SK-N-SH treated with all-trans-retinoic acid at 6 μM for 48 hours (cell line): ENCODE results near the gene PNPLA7.

Source experiments
- ATAC-seq: fragments of 200-7000 bp; cut with Tn5 transposase; 3 replicates; pipeline ENCODE4 v1.9.1; 2020; ENCODE audit warnings: mild to moderate bottlenecking, moderate library complexity
- ARNTL ChIP-seq: fragments of 450-650 bp; formaldehyde crosslinking; IDR thresholded peaks from 2 replicates; pipeline ENCODE4 v1.5.0; 2020; ENCODE audit warnings: low read depth, mild to moderate bottlenecking, moderate library complexity, borderline replicate concordance
- BACH2 ChIP-seq: fragments of 250-450 bp; sonication (Bioruptor Pico); IDR thresholded peaks from 2 replicates; pipeline ENCODE4 v1.9.0; 2021; ENCODE audit warnings: mild to moderate bottlenecking, borderline replicate concordance
- CSDC2 ChIP-seq: fragments of 250-450 bp; sonication (Bioruptor Pico); IDR thresholded peaks from 2 replicates; pipeline ENCODE4 v1.5.0; 2020; ENCODE audit warnings: mild to moderate bottlenecking, moderate library complexity
- ESRRG ChIP-seq: fragments of 250-450 bp; sonication (Bioruptor Pico); IDR thresholded peaks from 2 replicates; pipeline ENCODE4 v1.6.1; 2021; ENCODE audit warnings: mild to moderate bottlenecking
- GLIS3 ChIP-seq: fragments of 250-450 bp; sonication (Bioruptor Pico); IDR thresholded peaks from 2 replicates; pipeline ENCODE4 v1.5.0; 2020; ENCODE audit warnings: mild to moderate bottlenecking, moderate library complexity
- ISL1 ChIP-seq: fragments of 250-450 bp; sonication (Bioruptor Pico); IDR thresholded peaks from 2 replicates; pipeline ENCODE4 v2.1.2; 2022; ENCODE audit warnings: mild to moderate bottlenecking, moderate library complexity
- OSR1 ChIP-seq: fragments of 250-450 bp; sonication (Bioruptor Pico); IDR thresholded peaks from 2 replicates; pipeline ENCODE4 v1.8.0; 2022; ENCODE audit warnings: moderate library complexity, mild to moderate bottlenecking, inconsistent platforms
- PATZ1 ChIP-seq: fragments of 250-450 bp; sonication (Bioruptor Pico); IDR thresholded peaks from 2 replicates; pipeline ENCODE4 v1.8.0; 2020; ENCODE audit warnings: mild to moderate bottlenecking, moderate library complexity, borderline replicate concordance
- POU6F1 ChIP-seq: fragments of 250-450 bp; sonication (Bioruptor Pico); IDR thresholded peaks from 2 replicates; pipeline ENCODE4 v1.8.0; 2021; ENCODE audit warnings: low read depth, mild to moderate bottlenecking, moderate library complexity, borderline replicate concordance
- PPARA ChIP-seq: fragments of 250-450 bp; sonication (Bioruptor Pico); IDR thresholded peaks from 2 replicates; pipeline ENCODE4 v1.5.0; 2020; ENCODE audit warnings: mild to moderate bottlenecking, borderline replicate concordance
- RARB ChIP-seq: fragments of 250-450 bp; sonication (Bioruptor Pico); IDR thresholded peaks from 2 replicates; pipeline ENCODE4 v1.8.0; 2021; ENCODE audit warnings: mild to moderate bottlenecking, moderate library complexity
- SNAI2 ChIP-seq: fragments of 250-450 bp; sonication (Bioruptor Pico); IDR thresholded peaks from 2 replicates; pipeline ENCODE4 v1.5.0; 2020; ENCODE audit warnings: mild to moderate bottlenecking, moderate library complexity
- TOX ChIP-seq: fragments of 250-450 bp; sonication (Bioruptor Pico); IDR thresholded peaks from 2 replicates; pipeline ENCODE4 v1.8.0; 2021; ENCODE audit warnings: mild to moderate bottlenecking, moderate library complexity, borderline replicate concordance
- TSHZ2 ChIP-seq: fragments of 250-450 bp; sonication (Bioruptor Pico); IDR thresholded peaks from 2 replicates; pipeline ENCODE4 v1.5.0; 2020; ENCODE audit warnings: mild to moderate bottlenecking, moderate library complexity
- ZC3H10 ChIP-seq: fragments of 250-450 bp; sonication (Bioruptor Pico); IDR thresholded peaks from 2 replicates; pipeline ENCODE4 v1.5.1; 2021; ENCODE audit warnings: mild to moderate bottlenecking, moderate library complexity
- ZFP3 ChIP-seq: fragments of 250-450 bp; sonication (Bioruptor Pico); IDR thresholded peaks from 2 replicates; pipeline ENCODE4 v1.5.0; 2020; ENCODE audit warnings: mild to moderate bottlenecking, moderate library complexity
- ZFP30 ChIP-seq: fragments of 450-650 bp; formaldehyde crosslinking; IDR thresholded peaks from 2 replicates; pipeline ENCODE4 v1.5.0; 2022; ENCODE audit warnings: mild to moderate bottlenecking, moderate library complexity
- ZNF565 ChIP-seq: fragments of 450-650 bp; formaldehyde crosslinking; conservative IDR thresholded peaks from 2 replicates; pipeline ENCODE4 v1.5.0; 2020; ENCODE audit warnings: low read depth, mild to moderate bottlenecking, moderate library complexity
- ZNF70 ChIP-seq: fragments of 450-650 bp; formaldehyde crosslinking; IDR thresholded peaks from 2 replicates; pipeline ENCODE4 v1.5.0; 2020; ENCODE audit warnings: mild to moderate bottlenecking, moderate library complexity
- ZNF8 ChIP-seq: fragments of 450-650 bp; formaldehyde crosslinking; IDR thresholded peaks from 2 replicates; pipeline ENCODE4 v1.5.0; 2020; ENCODE audit warnings: mild to moderate bottlenecking, moderate library complexity
- TF ChIP-seq, protein P1 (sequence below): fragments of 250-450 bp; sonication (Bioruptor Pico); IDR thresholded peaks from 2 replicates; pipeline ENCODE4 v1.5.1; 2020; ENCODE audit warnings: low read depth, mild to moderate bottlenecking, moderate library complexity

Gene PNPLA7

GRCh38 chr9:137488906-137489305 is 61.3 kb downstream of the PNPLA7 start:
- no peak for ATAC-seq
- TF ChIP-seq RARB (CRISPR knock-in tag) (no peak), TSHZ2 (CRISPR knock-in tag) (no peak), ZNF8 (CRISPR knock-in tag) (no peak), SNAI2 (no peak), CSDC2 (CRISPR knock-in tag) (no peak), TOX (CRISPR knock-in tag) (no peak)
- TF ChIP-seq, protein P1, sequence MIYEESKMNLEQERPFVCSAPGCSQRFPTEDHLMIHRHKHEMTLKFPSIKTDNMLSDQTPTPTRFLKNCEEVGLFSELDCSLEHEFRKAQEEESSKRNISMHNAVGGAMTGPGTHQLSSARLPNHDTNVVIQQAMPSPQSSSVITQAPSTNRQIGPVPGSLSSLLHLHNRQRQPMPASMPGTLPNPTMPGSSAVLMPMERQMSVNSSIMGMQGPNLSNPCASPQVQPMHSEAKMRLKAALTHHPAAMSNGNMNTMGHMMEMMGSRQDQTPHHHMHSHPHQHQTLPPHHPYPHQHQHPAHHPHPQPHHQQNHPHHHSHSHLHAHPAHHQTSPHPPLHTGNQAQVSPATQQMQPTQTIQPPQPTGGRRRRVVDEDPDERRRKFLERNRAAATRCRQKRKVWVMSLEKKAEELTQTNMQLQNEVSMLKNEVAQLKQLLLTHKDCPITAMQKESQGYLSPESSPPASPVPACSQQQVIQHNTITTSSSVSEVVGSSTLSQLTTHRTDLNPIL = no peak

- no peak for TF ChIP-seq ZC3H10 (CRISPR knock-in tag)
- TF ChIP-seq ISL1 (CRISPR knock-in tag) = no peak
- no peak for TF ChIP-seq SNAI2
- TF ChIP-seq BACH2 (CRISPR knock-in tag) = no peak
- TF ChIP-seq GLIS3 (CRISPR knock-in tag) = no peak
- no peak for TF ChIP-seq TSHZ2 (CRISPR knock-in tag)
- TF ChIP-seq PPARA = no peak
- no peak for TF ChIP-seq TOX (CRISPR knock-in tag)
- no peak for ATAC-seq
These were observed 61.9 kb downstream of the PNPLA7 start for GRCh38 chr9:137488327-137488653.

DNA sequence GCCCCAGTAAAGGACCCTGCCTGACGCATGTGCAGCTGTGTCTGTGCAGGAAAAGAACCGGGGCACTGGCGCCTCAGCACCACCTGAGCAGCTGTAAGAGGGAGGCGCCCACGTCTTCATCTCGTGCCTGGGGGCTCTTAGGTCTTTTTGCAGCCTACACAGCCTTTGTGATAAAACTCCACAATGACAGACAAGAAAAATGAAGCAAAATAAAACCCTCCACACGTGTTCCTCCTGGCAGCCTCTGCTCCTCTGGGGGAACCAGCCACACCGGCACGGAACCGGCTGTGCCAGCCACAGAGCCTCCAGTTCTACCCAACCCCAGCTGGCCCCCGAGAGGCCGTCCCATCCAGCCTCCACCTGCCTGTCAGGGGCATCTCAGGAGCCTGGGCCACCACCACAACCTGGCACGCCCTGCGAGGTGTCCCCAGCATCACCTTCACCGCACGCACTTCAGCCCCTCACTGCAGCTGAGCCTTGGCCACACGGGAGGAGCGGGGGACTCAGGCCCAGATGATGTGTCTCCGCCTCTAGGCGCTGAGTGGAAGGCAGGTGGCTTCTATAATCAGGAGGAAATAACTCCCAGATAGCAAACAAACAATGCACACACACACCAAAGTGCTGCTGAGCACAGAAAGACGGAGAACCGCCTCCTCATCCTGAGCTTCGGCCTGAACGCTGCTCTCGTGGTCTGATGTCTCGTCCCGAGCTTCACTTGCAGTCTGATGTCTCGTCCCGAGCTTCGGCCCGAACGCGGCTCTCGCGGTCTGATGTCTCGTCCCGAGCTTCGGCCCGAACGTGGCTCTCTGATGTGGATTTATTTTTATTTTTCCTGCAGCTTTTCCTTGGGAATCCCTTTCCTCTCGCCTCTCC is 62.5 kb downstream of the PNPLA7 start:
- TF ChIP-seq SNAI2 (no peak), ZNF565 (no peak), RARB (CRISPR knock-in tag) (no peak), BACH2 (CRISPR knock-in tag) (no peak), PPARA (no peak), ZNF8 (CRISPR knock-in tag) (no peak), ZFP30 (CRISPR knock-in tag) (no peak), ARNTL (CRISPR knock-in tag) (no peak), GLIS3 (CRISPR knock-in tag) (no peak), POU6F1 (CRISPR knock-in tag) (no peak), ZC3H10 (CRISPR knock-in tag) (no peak), ZNF70 (no peak), ISL1 (CRISPR knock-in tag) (no peak), ESRRG (CRISPR knock-in tag) (no peak), PATZ1 (CRISPR knock-in tag) (no peak), ZFP3 (no peak), TOX (CRISPR knock-in tag) (no peak), OSR1 (no peak)
- TF ChIP-seq, protein P1 = no peak
- no peak for ATAC-seq
